GM18498 (cell line): Measurements from ENCODE around the gene MICAL3.

Experiments used
- ATAC-seq: cut with Tn5 transposase; IDR thresholded peaks from one replicate; pipeline ENCODE4 v1.9.1; 2021; ENCODE audit warnings: mild to moderate bottlenecking, moderate library complexity; ENCODE audit not compliant: unreplicated experiment

Gene MICAL3

DNA sequence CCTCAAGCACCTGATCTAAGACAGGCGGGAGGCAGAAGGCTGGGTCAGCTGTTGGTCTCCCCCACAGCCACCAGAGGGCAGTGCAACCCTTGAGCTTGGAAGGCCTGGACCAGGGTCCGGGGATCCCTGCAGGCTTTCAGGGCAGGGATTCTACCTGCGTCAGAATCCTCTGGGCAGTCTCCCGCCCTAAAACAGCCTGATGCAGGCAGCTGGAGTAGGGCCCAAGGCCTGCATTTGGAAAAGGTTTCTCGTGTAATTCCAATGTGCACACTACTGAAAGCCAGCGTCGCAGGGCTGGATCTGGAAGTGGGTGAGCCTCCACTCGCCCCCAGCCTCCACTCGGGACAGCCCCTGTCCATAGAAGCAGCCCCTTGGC, 281.8 kb downstream of the MICAL3 start:
- ATAC-seq: peak; percentile 71

DNA sequence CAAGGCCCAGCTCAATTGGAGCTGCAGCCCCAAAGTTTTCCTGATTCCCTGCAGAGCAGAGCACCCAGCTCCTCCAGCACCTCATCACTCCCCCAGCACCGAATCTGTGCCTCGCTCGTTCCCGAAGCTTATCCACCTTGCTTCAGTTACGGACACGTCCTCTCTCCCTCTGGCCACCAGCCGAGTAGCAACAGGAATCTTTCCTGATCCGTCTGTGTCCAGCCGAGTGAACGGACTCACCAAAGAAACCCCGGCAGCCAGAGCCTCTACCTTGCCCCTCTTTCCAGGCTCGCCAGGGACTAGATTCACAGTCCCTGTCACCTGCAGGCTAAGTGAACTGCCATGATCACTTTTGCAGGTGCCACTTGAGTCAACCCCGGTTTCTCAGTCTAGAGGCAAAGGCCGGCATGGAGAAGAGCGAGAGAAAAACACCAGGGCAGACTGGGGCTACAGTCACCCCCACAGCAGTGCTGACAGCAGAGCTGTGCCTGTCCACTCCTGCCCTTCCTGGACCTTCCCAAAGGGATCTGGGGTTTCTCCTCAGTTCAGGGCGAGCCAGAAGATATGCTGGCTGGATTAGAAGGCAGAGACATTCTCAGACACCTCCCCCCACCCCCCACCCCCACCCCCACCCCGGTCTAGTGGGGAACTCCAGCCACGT, 282.4 kb downstream of the MICAL3 start:
- no peak for ATAC-seq

DNA sequence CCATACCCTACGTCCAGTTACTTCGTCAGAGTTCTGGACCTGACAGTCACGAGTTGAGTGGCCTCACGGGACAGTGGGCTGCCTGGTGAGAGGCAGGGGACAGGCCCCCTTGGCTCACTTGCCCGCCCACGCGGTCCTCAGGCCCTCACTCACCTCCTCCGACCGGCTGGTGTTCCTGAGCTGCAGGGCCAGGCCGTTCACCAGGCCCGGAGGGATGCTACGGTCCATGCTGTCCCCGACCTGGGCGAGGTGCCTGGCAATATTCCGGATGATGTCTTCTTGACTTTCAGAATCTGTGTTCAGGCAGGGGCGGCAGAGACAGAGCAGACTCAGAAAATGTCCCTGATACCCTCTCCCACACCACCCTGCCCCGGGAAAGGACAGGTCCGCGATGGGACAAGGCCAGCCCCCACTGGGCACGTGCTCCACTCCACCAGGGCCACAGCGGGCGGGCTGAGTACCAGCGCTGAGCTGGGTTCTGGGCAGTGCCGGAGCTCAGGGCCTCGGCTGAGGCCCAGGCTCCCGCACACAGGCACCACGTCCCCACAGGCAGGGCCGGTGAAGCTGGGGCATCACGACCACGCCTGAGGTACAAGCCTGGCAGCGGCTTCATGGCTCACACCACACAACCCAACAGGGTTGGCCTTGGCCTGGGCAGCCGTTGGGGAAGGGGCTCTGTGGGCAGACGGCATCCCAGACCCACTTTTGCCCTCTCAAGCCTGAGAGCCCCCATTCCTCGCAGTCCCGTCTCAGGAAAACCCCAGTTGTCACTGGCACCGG, 285.0 kb downstream of the MICAL3 start:
- no peak for ATAC-seq

DNA sequence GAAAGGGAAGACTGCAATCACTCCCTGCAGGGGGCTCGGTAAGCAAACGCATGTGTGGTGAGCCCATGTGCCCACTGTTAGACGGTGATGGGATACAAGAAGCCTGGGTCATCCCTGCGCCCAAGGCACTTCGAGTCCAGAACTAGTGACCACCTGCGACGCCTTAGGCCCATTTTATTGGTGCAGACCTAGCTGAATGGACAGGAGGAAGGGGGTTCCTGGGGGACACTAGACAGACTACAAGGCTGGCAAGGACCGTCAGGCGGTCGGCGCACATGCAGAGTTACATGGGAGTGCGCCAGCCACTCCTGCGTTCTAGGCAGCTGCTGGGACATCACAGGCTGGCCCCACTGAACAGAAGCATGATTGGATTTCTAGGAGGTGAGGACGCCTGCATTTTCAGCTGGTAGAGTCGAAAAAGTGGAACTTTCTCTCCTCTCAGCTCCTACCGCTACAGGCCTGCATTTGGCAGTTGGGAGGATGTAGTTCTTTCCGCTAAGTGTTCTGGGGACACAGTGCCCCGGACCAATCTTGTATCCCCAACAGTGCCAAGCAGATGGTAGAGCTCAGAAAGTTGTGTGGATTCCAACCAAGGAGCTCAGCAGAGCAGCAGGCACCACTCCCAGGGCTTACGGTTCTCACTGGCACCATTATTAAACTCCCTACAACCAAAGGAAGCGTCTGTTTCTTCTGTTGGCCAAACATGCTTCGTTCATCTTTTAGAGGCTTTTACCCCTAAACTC, 285.8 kb downstream of the MICAL3 start:
- no peak for ATAC-seq
